ENCODE results near the gene EPB41L5. TPM values are rescaled to one million over a fixed set of nuclear protein-coding genes. Genes with fewer than 3 reads are reported as not detected.
"Not testable (repeated sequence)": the region's sequence is repeated elsewhere in the genome, so short reads cannot be mapped to it uniquely, and the experiment has no call there.

Gene EPB41L5
- total and polyA plus RNA-seq, 4 donors: 19.7 to 88.4 (median 30.3) TPM

- no peak for TF ChIP-seq FOXA1 (IDR thresholded peaks at IDR 0.05)
- TF ChIP-seq, protein P1, sequence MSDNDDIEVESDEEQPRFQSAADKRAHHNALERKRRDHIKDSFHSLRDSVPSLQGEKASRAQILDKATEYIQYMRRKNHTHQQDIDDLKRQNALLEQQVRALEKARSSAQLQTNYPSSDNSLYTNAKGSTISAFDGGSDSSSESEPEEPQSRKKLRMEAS (IDR thresholded peaks at IDR 0.05): no peak
- no peak for TF ChIP-seq HNF4A (conservative IDR thresholded peaks at IDR 0.05)
These were observed 105.1 kb downstream of the EPB41L5 start (continued) for GRCh38 chr2:120118018-120118417.

GRCh38 chr2:120118471-120118870 is 105.6 kb downstream of the EPB41L5 start:
- DNase-seq (ENCODE audit: low spot score): no peak
- H3K9me3 ChIP-seq (ENCODE audit: control insufficient read depth in 4 of 4, low read length in 3 of 4): no peaks in the 10 kb centered on the region
- H3K4me1 ChIP-seq (ENCODE audit: control insufficient read depth in 4 of 4, insufficient read depth in 4 of 4, low read length in 3 of 4): no peaks in the 10 kb centered on the region
- H3K36me3 ChIP-seq (ENCODE audit: control insufficient read depth in 4 of 4, insufficient read depth in 3 of 4, low read depth in 1 of 4, low read length in 3 of 4): peaks cover 0 to 11% (median under 1%) of the 10 kb centered on the region in 4 donors
- no peaks in the 10 kb centered on the region for H3K27me3 ChIP-seq (ENCODE audit: control insufficient read depth in 4 of 4, insufficient read depth in 4 of 4, low read length in 3 of 4)
- WGBS: 97% methylated on average over 4 of the region's 4 CpGs
- no peak overlapping the region for H3K9ac ChIP-seq (ENCODE audit: low read depth in 1 of 2, low read length in 2 of 2)
- no peak overlapping the region for H3K4me3 ChIP-seq (ENCODE audit: low read depth in 1 of 3, low read length in 3 of 3)
- H3K27ac ChIP-seq (ENCODE audit: low read depth in 1 of 2, low read length in 2 of 2): no peak overlapping the region
- no peak for TF ChIP-seq NR2F2 (IDR thresholded peaks at IDR 0.05)
- TF ChIP-seq FOXA2 (IDR thresholded peaks at IDR 0.05): no peak
- TF ChIP-seq YY1 (IDR thresholded peaks at IDR 0.05): no peak
- TF ChIP-seq ZBTB33 (IDR thresholded peaks at IDR 0.05): no peak
- TF ChIP-seq EGR1 (IDR thresholded peaks at IDR 0.05; ENCODE audit: low read depth in 2 of 2): no peak
- no peak for TF ChIP-seq HNF4G (IDR thresholded peaks at IDR 0.05)
- no peak for TF ChIP-seq CTCF (IDR thresholded peaks at IDR 0.05; ENCODE audit: low read depth, low read length, missing input control)
- TF ChIP-seq SP1 (IDR thresholded peaks at IDR 0.05): no peak
- TF ChIP-seq, protein P1 (IDR thresholded peaks at IDR 0.05): no peak
- no peak for TF ChIP-seq JUND (IDR thresholded peaks at IDR 0.05)
- TF ChIP-seq ATF3 (IDR thresholded peaks at IDR 0.05): no peak
- no peak for TF ChIP-seq RAD21 (IDR thresholded peaks at IDR 0.05)
- TF ChIP-seq TAF1 (conservative IDR thresholded peaks at IDR 0.05): no peak
- TF ChIP-seq FOXA1 (IDR thresholded peaks at IDR 0.05): no peak
- TF ChIP-seq RXRA (IDR thresholded peaks at IDR 0.05): no peak
- TF ChIP-seq GABPA (IDR thresholded peaks at IDR 0.05 in 1 of 2, conservative IDR thresholded peaks at IDR 0.05 in 1 of 2): no peak

GRCh38 chr2:120121337-120121736 is 108.5 kb downstream of the EPB41L5 start:
- H3K9me3 ChIP-seq (ENCODE audit: control insufficient read depth in 4 of 4, low read length in 3 of 4); H3K27ac ChIP-seq (ENCODE audit: low read depth in 1 of 2, low read length in 2 of 2); H3K4me3 ChIP-seq (ENCODE audit: low read depth in 1 of 3, low read length in 3 of 3); DNase-seq (ENCODE audit: low spot score); H3K27me3 ChIP-seq (ENCODE audit: control insufficient read depth in 4 of 4, insufficient read depth in 4 of 4, low read length in 3 of 4); H3K9ac ChIP-seq (ENCODE audit: low read depth in 1 of 2, low read length in 2 of 2); H3K4me1 ChIP-seq (ENCODE audit: control insufficient read depth in 4 of 4, insufficient read depth in 4 of 4, low read length in 3 of 4): not testable (repeated sequence)
- peaks cover 0 to 18% (median 2%) of the 10 kb centered on the region in 4 donors for H3K36me3 ChIP-seq (ENCODE audit: control insufficient read depth in 4 of 4, insufficient read depth in 3 of 4, low read depth in 1 of 4, low read length in 3 of 4)
- WGBS: 97% methylated on average over 3 of the region's 3 CpGs

Measured in liver (tissue), 9 donors.